H9 (cell line): ENCODE measurements around the gene GBP6. TPM values are rescaled to one million over a fixed set of nuclear protein-coding genes. Genes with fewer than 3 reads are reported as not detected.

Experiments used
- DNase-seq: peaks from one replicate; pipeline ENCODE4 v3.0.0-alpha.2; 2017
- H2AFZ ChIP-seq: one replicate; pipeline ENCODE4 v1.6.1; 2013; ENCODE audit warnings: mild to moderate bottlenecking, low read length, control low read depth, moderate library complexity
- H2AK5ac ChIP-seq: 2 replicates; pipeline ENCODE4 v1.6.1; 2013; ENCODE audit warnings: low read length, control low read depth, mixed read lengths; ENCODE audit not compliant: insufficient read length
- H2BK120ac ChIP-seq: one replicate; pipeline ENCODE4 v1.6.1; 2013; ENCODE audit warnings: low read depth, mild to moderate bottlenecking, low read length, control low read depth, inconsistent platforms; ENCODE audit not compliant: poor library complexity, severe bottlenecking
- H2BK12ac ChIP-seq: 2 replicates; pipeline ENCODE4 v1.6.1; 2013; ENCODE audit warnings: low read length, control low read depth, mixed read lengths, low read depth; ENCODE audit not compliant: insufficient read length
- H2BK15ac ChIP-seq: 2 replicates; pipeline ENCODE4 v1.6.1; 2013; ENCODE audit warnings: low read depth, low read length, control low read depth
- H2BK20ac ChIP-seq: one replicate; pipeline ENCODE4 v1.6.1; 2013; ENCODE audit warnings: low read depth, mild to moderate bottlenecking, low read length, control low read depth, inconsistent platforms; ENCODE audit not compliant: poor library complexity, severe bottlenecking
- H2BK5ac ChIP-seq: 2 replicates; pipeline ENCODE4 v1.6.1; 2013; ENCODE audit warnings: low read length, control low read depth, mixed read lengths; ENCODE audit not compliant: insufficient read length
- H3K14ac ChIP-seq: 2 replicates; pipeline ENCODE4 v1.6.1; 2013; ENCODE audit warnings: low read length, control low read depth; ENCODE audit not compliant: insufficient read depth
- H3K18ac ChIP-seq: 2 replicates; pipeline ENCODE4 v1.6.1; 2013; ENCODE audit warnings: low read depth, mild to moderate bottlenecking, mixed read lengths, low read length, control low read depth; ENCODE audit not compliant: insufficient read length
- H3K23ac ChIP-seq: 2 replicates; pipeline ENCODE4 v1.6.1; 2013; ENCODE audit warnings: low read length, control low read depth, mixed read lengths, low read depth; ENCODE audit not compliant: insufficient read length
- H3K23me2 ChIP-seq: 2 replicates; pipeline ENCODE4 v1.6.1; 2013; ENCODE audit warnings: low read depth, mild to moderate bottlenecking, mixed read lengths, low read length, control low read depth; ENCODE audit not compliant: insufficient read length, poor library complexity, severe bottlenecking
- H3K27ac ChIP-seq: 2 replicates; pipeline ENCODE4 v1.5.1; 2013; ENCODE audit warnings: low read length, control low read depth, mixed read lengths, low read depth; ENCODE audit not compliant: insufficient read length
- H3K27me3 ChIP-seq: 2 replicates; pipeline ENCODE4 v1.6.1; 2013; ENCODE audit warnings: low read length, control low read depth, inconsistent platforms; ENCODE audit not compliant: insufficient read depth
- H3K4ac ChIP-seq: 2 replicates; pipeline ENCODE4 v1.6.1; 2013; ENCODE audit warnings: low read depth, mild to moderate bottlenecking, control low read depth, inconsistent platforms, low read length, moderate library complexity
- H3K4me1 ChIP-seq: 2 replicates; pipeline ENCODE4 v1.6.1; 2013; ENCODE audit warnings: low read length, control low read depth, inconsistent platforms; ENCODE audit not compliant: insufficient read depth
- H3K4me2 ChIP-seq: 2 replicates; pipeline ENCODE4 v1.6.1; 2013; ENCODE audit warnings: low read length, control low read depth, mixed read lengths; ENCODE audit not compliant: insufficient read length, insufficient read depth
- H3K56ac ChIP-seq: 2 replicates; pipeline ENCODE4 v1.6.1; 2013; ENCODE audit warnings: low read depth, mild to moderate bottlenecking, mixed read lengths, low read length, control low read depth; ENCODE audit not compliant: insufficient read length
- H3K79me1 ChIP-seq: 2 replicates; pipeline ENCODE4 v1.6.1; 2013; ENCODE audit warnings: low read depth, mild to moderate bottlenecking, moderate library complexity, low read length, control low read depth, inconsistent platforms; ENCODE audit not compliant: insufficient read depth, poor library complexity, severe bottlenecking
- H3K79me2 ChIP-seq: 2 replicates; pipeline ENCODE4 v1.6.1; 2013; ENCODE audit warnings: low read length, control low read depth, inconsistent platforms; ENCODE audit not compliant: insufficient read depth
- H3K9ac ChIP-seq: 2 replicates; pipeline ENCODE4 v1.6.1; 2013; ENCODE audit warnings: low read length, control low read depth, mixed read lengths; ENCODE audit not compliant: insufficient read length; ENCODE audit errors: extremely low read depth
- H3K9me3 ChIP-seq: one replicate; pipeline ENCODE4 v1.6.1; 2013; ENCODE audit warnings: low read depth, low read length, inconsistent platforms; ENCODE audit not compliant: control insufficient read depth
- H3T11ph ChIP-seq: one replicate; pipeline ENCODE4 v1.6.1; 2013; ENCODE audit warnings: mild to moderate bottlenecking, low read length, control low read depth, inconsistent platforms
- H4K20me1 ChIP-seq: one replicate; pipeline ENCODE4 v1.6.1; 2013; ENCODE audit not compliant: control insufficient read depth, insufficient read length, insufficient read depth
- H4K5ac ChIP-seq: 2 replicates; pipeline ENCODE4 v1.6.1; 2013; ENCODE audit warnings: low read depth, mild to moderate bottlenecking, mixed read lengths, low read length, control low read depth; ENCODE audit not compliant: insufficient read length
- H4K8ac ChIP-seq: replicated peaks from 2 replicates; pipeline ENCODE4 v1.6.1; 2013; ENCODE audit warnings: low read length, control low read depth, mixed read lengths, low read depth; ENCODE audit not compliant: insufficient read length
- H4K91ac ChIP-seq: 2 replicates; pipeline ENCODE4 v1.6.1; 2013; ENCODE audit warnings: low read depth, mild to moderate bottlenecking, moderate library complexity, mixed read lengths, low read length, control low read depth; ENCODE audit not compliant: insufficient read length
- H3K27ac Mint-ChIP-seq, 3 experiments: 2 replicates in 2 of 3; 3 replicates in 1 of 3; pipeline ENCODE4 v1.8.0; 2020 to 2021; ENCODE audit warnings: mixed read lengths in 3 of 3, mild to moderate bottlenecking in 1 of 3, moderate library complexity in 1 of 3
- H3K27me3 Mint-ChIP-seq: 2 replicates; pipeline ENCODE4 v1.8.0; 2021; ENCODE audit warnings: low read depth, mild to moderate bottlenecking, moderate library complexity, mixed read lengths
- H3K36me3 Mint-ChIP-seq, 3 experiments: 2 replicates in 2 of 3; 3 replicates in 1 of 3; pipeline ENCODE4 v1.8.0; 2020 to 2021; ENCODE audit warnings: low read depth in 3 of 3, mixed read lengths in 3 of 3; ENCODE audit not compliant: insufficient read depth in 1 of 3
- H3K4me1 Mint-ChIP-seq, 2 experiments: 2 replicates each; pipeline ENCODE4 v1.8.0; 2020; ENCODE audit warnings: mixed read lengths in 2 of 2
- H3K4me3 Mint-ChIP-seq, 2 experiments: 2 replicates in 1 of 2; 3 replicates in 1 of 2; pipeline ENCODE4 v1.8.0; 2020 to 2021; ENCODE audit warnings: mild to moderate bottlenecking in 2 of 2, mixed read lengths in 2 of 2, moderate library complexity in 1 of 2
- H3K9me3 Mint-ChIP-seq, 2 experiments: 2 replicates in 1 of 2; 3 replicates in 1 of 2; pipeline ENCODE4 v1.8.0; 2020; ENCODE audit warnings: mild to moderate bottlenecking in 2 of 2, mixed read lengths in 2 of 2, moderate library complexity in 1 of 2
- CTCF ChIP-seq: fragments of 200-600 bp; sonication (generic); conservative IDR thresholded peaks from 3 replicates; pipeline ENCODE4 v1.8.0; 2021; ENCODE audit warnings: antibody characterized with exemption, mild to moderate bottlenecking
- WGBS: extraction: QIAGEN DNeasy Blood & Tissue Kit; methylation state at CpG from one replicate; pipeline ENCODE4 v1.1.7; 2013; ENCODE audit warnings: missing lambda C conversion rate, low lambda C conversion rate, mixed read lengths; ENCODE audit not compliant: insufficient read length; ENCODE audit errors: extremely low coverage; 5-methylcytosine and 5-hydroxymethylcytosine counted together
- long read RNA-seq: library from polyadenylated mRNA; unstranded; transcript quantifications from one replicate; pipeline ENCODE4 v2.0.0, GENCODE V29; 2020
- total RNA-seq: library from RNA; stranded (reverse); gene quantifications from 2 replicates; pipeline ENCODE4 v1.2.1, GENCODE V29; 2021

Gene GBP6
- not detected in 2 replicates for total RNA-seq
- long read RNA-seq = 0 reads

GRCh38 chr1:89363638-89364536, at the start of gene GBP6:
TSS of gene GBP6 (plus strand) at chr1:89364059. CDS start at chr1:89368552, 4,493 bp downstream.
- Histone ChIP-seq H2BK15ac (no peak within 1 kb of the TSS), H3K23me2 (no peaks in the 10 kb centered on the region), H2BK120ac (no peak within 1 kb of the TSS), H3K4me1 (no peaks in the 10 kb centered on the region), H2AFZ (no peak within 1 kb of the TSS), H3K56ac (no peak within 1 kb of the TSS), H3K79me2 (no peaks in the 10 kb centered on the region), H2BK5ac (no peak within 1 kb of the TSS), H3K18ac (no peak within 1 kb of the TSS), H3K14ac (no peak within 1 kb of the TSS; the same call in 1 of the 2 replicates), H4K5ac (no peak within 1 kb of the TSS), H3T11ph (no peak within 1 kb of the TSS), H2BK20ac (no peak within 1 kb of the TSS), H3K27ac (no peak within 1 kb of the TSS), H4K91ac (no peak within 1 kb of the TSS), H3K23ac (no peak within 1 kb of the TSS), H2BK12ac (no peak within 1 kb of the TSS), H3K79me1 (no peaks in the 10 kb centered on the region), H4K20me1 (no peaks in the 10 kb centered on the region), H2AK5ac (no peak within 1 kb of the TSS), H4K8ac (no peak within 1 kb of the TSS), H3K27me3 (no peaks in the 10 kb centered on the region), H3K4me2 (no peak within 1 kb of the TSS), H3K4ac (no peak within 1 kb of the TSS), H3K9me3 (no peaks in the 10 kb centered on the region), H3K9ac (no peak within 1 kb of the TSS)
- TF ChIP-seq CTCF = no peak
- peak; percentile 46 for DNase-seq
- Mint-ChIP-seq H3K9me3 (no peaks in the 10 kb centered on the region), H3K27ac (peak within 1 kb of the TSS in 1 of 3 experiments; percentile 27; a peak in 2 of 7 replicates), H3K27me3 (no peaks in the 10 kb centered on the region; the same call in none of the 2 replicates), H3K36me3 (no peaks in the 10 kb centered on the region), H3K4me3 (no peak within 1 kb of the TSS), H3K4me1 (peaks cover 23 to 33% of the 10 kb centered on the region in 2 experiments)
- no CpG with 5 or more reads among the region's 10 CpGs for WGBS
